K562 (cell line): ENCODE measurements around the gene COL4A2. TPM values are rescaled to one million over a fixed set of nuclear protein-coding genes. Genes with fewer than 3 reads are reported as not detected.

ENCODE experiments used
- ATAC-seq: fragments of 200-7000 bp; cut with Tn5 transposase; 3 replicates; pipeline ENCODE4 v1.9.1; 2020; ENCODE audit warnings: moderate library complexity
- BruUV-seq: library from RNA; stranded (reverse); fragments of 400-500 nt; replicated peaks from 2 replicates; lab custom pipeline; 2021; lab: Mats Ljungman, UMichigan
- CTCF ChIA-PET: fragments of 300-600 bp; formaldehyde crosslinking; extraction: SDS; loops from one replicate; lab custom pipeline; 2021; ENCODE audit warnings: low intra/inter-chr PET ratio; lab: Yijun Ruan, JAX
- POLR2A ChIA-PET: fragments of 300-600, 350-650 bp; sonication (Branson Sonifier 250); formaldehyde crosslinking; extraction: SDS; loops from one replicate; lab custom pipeline; 2021; ENCODE audit warnings: antibody characterized with exemption, inconsistent platforms; lab: Yijun Ruan, JAX
- DNase-seq, 4 experiments: peaks; one replicate each; pipeline versions ENCODE4 v3.0.0 to v3.0.0-alpha.2; 2011 to 2018; ENCODE audit warnings: low spot score in 3 of 4, mixed read lengths in 3 of 4; ENCODE audit errors: extremely low read depth in 1 of 4
- FAIRE-seq: peaks from 2 replicates; lab custom pipeline; 2011; peaks lifted over from hg19 to GRCh38; lab: Jason Lieb, UNC
- H2AFZ ChIP-seq: 2 replicates; pipeline ENCODE4 v1.6.0; 2011; ENCODE audit warnings: low read depth, low read length, control low read depth, inconsistent platforms
- H3K27ac ChIP-seq: fragments of 200-600 bp; 3 replicates; pipeline ENCODE4 v1.8.0; 2011; ENCODE audit warnings: low read depth, mild to moderate bottlenecking, control low read depth, inconsistent platforms, low read length, moderate library complexity, mixed read lengths; ENCODE audit errors: extremely low read depth
- H3K27me3 ChIP-seq, 2 experiments: fragments of 300-600 bp in 1 of 2; 2 replicates in 1 of 2; 3 replicates in 1 of 2; pipeline versions ENCODE4 v1.6.0 to v1.8.0; 2011; ENCODE audit warnings: inconsistent platforms in 2 of 2, low read length in 2 of 2, mild to moderate bottlenecking in 1 of 2, mixed read lengths in 1 of 2, moderate library complexity in 1 of 2; ENCODE audit not compliant: control insufficient read depth in 2 of 2, insufficient read depth in 2 of 2
- H3K36me3 ChIP-seq: fragments of 300-600 bp; 3 replicates; pipeline ENCODE4 v1.8.0; 2011; ENCODE audit warnings: mild to moderate bottlenecking, low read length, inconsistent platforms; ENCODE audit not compliant: control insufficient read depth, insufficient read depth
- H3K4me1 ChIP-seq, 2 experiments: fragments of 200-600 bp in 1 of 2; replicated peaks in 1 of 2; 2 replicates in 1 of 2; 3 replicates in 1 of 2; pipeline versions ENCODE4 v1.5.1 to v1.8.0; 2011; ENCODE audit warnings: inconsistent platforms in 2 of 2, low read length in 2 of 2, mild to moderate bottlenecking in 1 of 2, mixed read lengths in 1 of 2, moderate library complexity in 1 of 2; ENCODE audit not compliant: control insufficient read depth in 2 of 2, insufficient read depth in 2 of 2
- H3K4me2 ChIP-seq: 2 replicates; pipeline ENCODE4 v1.6.1; 2011; ENCODE audit warnings: low read length, control low read depth, inconsistent platforms, mixed read lengths; ENCODE audit not compliant: insufficient read depth
- H3K4me3 ChIP-seq: fragments of 200-600 bp; sonication (generic), shearing (Covaris generic); 2 replicates; pipeline ENCODE4 v1.5.1; 2016; ENCODE audit warnings: control low read depth, inconsistent platforms
- H3K79me2 ChIP-seq: fragments of 200-600 bp; 3 replicates; pipeline ENCODE4 v1.8.0; 2011; ENCODE audit warnings: low read length, inconsistent platforms; ENCODE audit not compliant: control insufficient read depth, insufficient read depth
- H3K9ac ChIP-seq, 2 experiments: 2 replicates each; pipeline versions ENCODE4 v1.6.0 to v1.6.1; 2011; ENCODE audit warnings: low read depth in 2 of 2, low read length in 2 of 2, control low read depth in 1 of 2, inconsistent platforms in 1 of 2, mild to moderate bottlenecking in 1 of 2, mixed read lengths in 1 of 2; ENCODE audit not compliant: insufficient read depth in 1 of 2
- H3K9me1 ChIP-seq: one replicate; pipeline ENCODE4 v1.6.0; 2011; ENCODE audit warnings: inconsistent platforms, mild to moderate bottlenecking, low read length, moderate library complexity; ENCODE audit not compliant: control insufficient read depth, insufficient read depth
- H3K9me3 ChIP-seq: replicated peaks from 2 replicates; pipeline ENCODE4 v1.5.1; 2011; ENCODE audit warnings: low read depth, low read length, inconsistent platforms; ENCODE audit not compliant: control insufficient read depth, insufficient read depth
- H4K20me1 ChIP-seq: replicated peaks from 2 replicates; pipeline ENCODE4 v1.6.1; 2011; ENCODE audit warnings: low read length, inconsistent platforms, mixed read lengths; ENCODE audit not compliant: control insufficient read depth, insufficient read depth
- ILK ChIP-seq: fragments of 450-650 bp; IDR thresholded peaks from 2 replicates; pipeline ENCODE4 v1.6.1; 2016; ENCODE audit warnings: missing genetic modification characterization, low read depth, mild to moderate bottlenecking, missing compliant biosample characterization, moderate library complexity, borderline replicate concordance
- MCM2 ChIP-seq: fragments of 450-650 bp; IDR thresholded peaks from 2 replicates; pipeline ENCODE4 v1.6.1; 2017; ENCODE audit warnings: low read depth, mild to moderate bottlenecking
- MTA3 ChIP-seq: fragments of 450-650 bp; formaldehyde crosslinking; IDR thresholded peaks from 2 replicates; pipeline ENCODE4 v1.6.1; 2017; ENCODE audit warnings: mild to moderate bottlenecking, borderline replicate concordance
- NR2F6 ChIP-seq: fragments of 450-650 bp; formaldehyde crosslinking; IDR thresholded peaks from 2 replicates; pipeline ENCODE4 v1.4.0; 2020; ENCODE audit warnings: mild to moderate bottlenecking
- POLR2AphosphoS2 ChIP-seq: IDR thresholded peaks from 2 replicates; pipeline ENCODE4 v1.6.1; 2012; ENCODE audit warnings: low read length, improper control_type of control experiment
- SMAD2 ChIP-seq: fragments of 150-350 bp; IDR thresholded peaks from 2 replicates; pipeline ENCODE4 v1.6.1; 2014; ENCODE audit warnings: low read depth, mild to moderate bottlenecking, low read length
- TRIM28 ChIP-seq: fragments of 450-650 bp; IDR thresholded peaks from 2 replicates; pipeline ENCODE4 v1.6.1; 2017
- ZNF655 ChIP-seq: fragments of 250-450 bp; sonication (Bioruptor Pico); IDR thresholded peaks from 2 replicates; pipeline ENCODE4 v1.5.0; 2021
- WGBS: fragments of 100-300 bp; shearing (Covaris generic); methylation state at CpG from one replicate; pipeline ENCODE4 v1.1.6; 2016; ENCODE audit warnings: low coverage, mixed read lengths; ENCODE audit not compliant: insufficient coverage; ENCODE audit errors: missing lambda C conversion rate; 5-methylcytosine and 5-hydroxymethylcytosine counted together
- in situ Hi-C: fragments of 300-500 bp; cut with MboI; formaldehyde crosslinking; loops from 4 replicates; pipeline ENCODE4 v1.15.0; 2018; ENCODE audit warnings: inconsistent platforms, mixed read lengths
- intact Hi-C: fragments of 100-400 bp; cut with micrococcal nuclease; formaldehyde crosslinking; loops from 2 replicates; pipeline ENCODE4 v1.14.2; 2022
- polyA plus RNA-seq, 8 experiments: library from polyadenylated mRNA; depleted of rRNA in 4 of 8; stranded (reverse) in 5 of 8; unstranded in 3 of 8; fragments of >200 nt; fragmentation: Nextera tagmentation in 2 of 8; fragmentation: Illumina TruSeq in 1 of 8; extraction: Ambion mirVana in 2 of 8; extraction: Trizol in 1 of 8; gene quantifications; 2 replicates each; pipeline versions ENCODE4 v1.2.1 to v1.2.3, GENCODE V29; 2011 to 2014; ENCODE audit warnings: inconsistent platforms in 1 of 8, missing spikeins in 1 of 8
- total RNA-seq, 7 experiments: library from RNA; depleted of rRNA in 6 of 7; stranded (reverse); fragments of >200 nt in 6 of 7; fragmentation: Illumina TruSeq in 2 of 7; extraction: Trizol in 2 of 7; gene quantifications; 2 replicates each; pipeline versions ENCODE4 v1.2.1 to v1.2.3, GENCODE V29; 2011 to 2021; ENCODE audit warnings: low replicate concordance in 1 of 7
- TF ChIP-seq, protein P1 (sequence below), 3 experiments: IDR thresholded peaks in 2 of 3; conservative IDR thresholded peaks in 1 of 3; 2 replicates each; pipeline ENCODE4 v1.5.1; 2011 to 2012; ENCODE audit warnings: low read length in 3 of 3, mild to moderate bottlenecking in 3 of 3, control low read depth in 2 of 3, improper control_type of control experiment in 1 of 3, inconsistent platforms in 1 of 3, low read depth in 1 of 3, mixed read lengths in 1 of 3, moderate library complexity in 1 of 3; ENCODE audit not compliant: insufficient read depth in 2 of 3
- TF ChIP-seq, protein P2 (sequence below): fragments of 250-450 bp; sonication (Bioruptor Pico); IDR thresholded peaks from 2 replicates; pipeline ENCODE4 v1.4.0; 2020
- TF ChIP-seq, protein P3 (sequence below): fragments of 450-650 bp; IDR thresholded peaks from 2 replicates; pipeline ENCODE4 v1.6.1; 2018; ENCODE audit warnings: mild to moderate bottlenecking, low read depth; ENCODE audit not compliant: partially characterized antibody
- TF ChIP-seq, protein P4 (sequence below): fragments of 250-450 bp; sonication (Bioruptor Pico); IDR thresholded peaks from 2 replicates; pipeline ENCODE4 v1.8.0; 2022; ENCODE audit warnings: moderate library complexity, mild to moderate bottlenecking, inconsistent platforms
- TF ChIP-seq, protein P5 (sequence below): fragments of 450-650 bp; IDR thresholded peaks from one replicate; pipeline ENCODE4 v1.6.1; 2018; ENCODE audit warnings: mild to moderate bottlenecking, moderate library complexity; ENCODE audit not compliant: partially characterized antibody

The COL4A2 gene
- total and polyA plus RNA-seq, 9 of the 15 experiments (the other 6 are each of a cell fraction or from before 2014, with no cell fraction given): 0.13 to 15.2 (median 8.1) TPM

DNA sequence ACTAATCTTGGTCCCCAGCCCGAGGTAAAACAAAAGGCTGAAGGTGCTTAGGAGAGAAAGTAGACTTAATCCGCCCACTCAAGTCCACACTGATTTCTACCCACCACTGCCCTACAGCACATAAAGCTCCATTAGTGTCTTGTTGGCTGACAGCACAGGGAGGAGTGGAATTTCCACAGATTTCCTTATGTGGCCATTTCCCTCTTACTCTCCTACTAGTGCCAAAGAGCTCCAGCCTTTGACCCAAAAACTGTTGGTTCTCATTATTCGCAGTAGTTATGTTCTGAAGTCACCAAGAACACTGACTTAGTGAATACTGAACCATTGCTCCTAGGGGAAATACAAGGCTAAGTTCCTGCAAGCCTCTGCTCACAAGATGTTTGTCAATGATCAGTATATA lies 193.3 kb downstream of the COL4A2 start (continued):
- TF ChIP-seq, protein P1, sequence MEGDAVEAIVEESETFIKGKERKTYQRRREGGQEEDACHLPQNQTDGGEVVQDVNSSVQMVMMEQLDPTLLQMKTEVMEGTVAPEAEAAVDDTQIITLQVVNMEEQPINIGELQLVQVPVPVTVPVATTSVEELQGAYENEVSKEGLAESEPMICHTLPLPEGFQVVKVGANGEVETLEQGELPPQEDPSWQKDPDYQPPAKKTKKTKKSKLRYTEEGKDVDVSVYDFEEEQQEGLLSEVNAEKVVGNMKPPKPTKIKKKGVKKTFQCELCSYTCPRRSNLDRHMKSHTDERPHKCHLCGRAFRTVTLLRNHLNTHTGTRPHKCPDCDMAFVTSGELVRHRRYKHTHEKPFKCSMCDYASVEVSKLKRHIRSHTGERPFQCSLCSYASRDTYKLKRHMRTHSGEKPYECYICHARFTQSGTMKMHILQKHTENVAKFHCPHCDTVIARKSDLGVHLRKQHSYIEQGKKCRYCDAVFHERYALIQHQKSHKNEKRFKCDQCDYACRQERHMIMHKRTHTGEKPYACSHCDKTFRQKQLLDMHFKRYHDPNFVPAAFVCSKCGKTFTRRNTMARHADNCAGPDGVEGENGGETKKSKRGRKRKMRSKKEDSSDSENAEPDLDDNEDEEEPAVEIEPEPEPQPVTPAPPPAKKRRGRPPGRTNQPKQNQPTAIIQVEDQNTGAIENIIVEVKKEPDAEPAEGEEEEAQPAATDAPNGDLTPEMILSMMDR (IDR thresholded peaks at IDR 0.05 in 2 of 3, conservative IDR thresholded peaks at IDR 0.05 in 1 of 3; ENCODE audit: insufficient read depth in 2 of 3, low read depth in 1 of 3, low read length in 3 of 3): no peak

DNA sequence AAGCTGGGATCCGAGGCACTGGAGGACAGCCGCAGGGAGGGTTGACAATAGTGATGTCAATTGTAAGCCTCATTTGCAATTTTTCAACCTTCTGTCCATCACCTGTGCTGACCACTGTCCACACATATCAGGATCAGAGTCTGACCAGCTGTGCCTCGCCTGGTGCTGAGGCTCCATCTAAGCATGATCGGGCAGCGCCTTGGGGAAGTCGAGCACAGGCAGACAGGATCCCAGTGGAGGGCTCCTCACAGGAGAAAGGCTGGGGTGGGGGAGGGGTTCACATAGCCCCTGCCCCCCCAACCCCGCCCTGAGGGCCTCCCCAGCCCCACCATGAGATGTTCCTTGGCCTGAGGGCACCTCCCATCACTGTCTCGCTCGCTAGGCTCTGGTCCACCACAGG lies 194.1 kb downstream of the COL4A2 start:
- no peak overlapping the region for H3K4me3 ChIP-seq
- ATAC-seq: no peak
- in situ Hi-C loops: no loop called here
- ChIA-PET POLR2A (interaction anchor here (0.7 kb wide), 1 partner anchor 17 kb away, joined by 3 read pairs; no protein-coding TSS in a partner anchor), CTCF (no interaction called here)
- H3K27ac ChIP-seq: no peak overlapping the region
- no peaks in the 10 kb centered on the region for H3K27me3 ChIP-seq
- DNase-seq: no peak
- H2AFZ ChIP-seq: no peak overlapping the region
- no peak for FAIRE-seq
- no peak overlapping the region for H3K4me2 ChIP-seq
- no peaks in the 10 kb centered on the region; the same call in 2 of the 3 replicates for H3K79me2 ChIP-seq
- no TSS peak for BruUV-seq
- no peaks in the 10 kb centered on the region for H4K20me1 ChIP-seq
- intact Hi-C loops: no loop called here
- peaks cover 23 to 34% of the 10 kb centered on the region in 2 experiments for H3K4me1 ChIP-seq
- 82% methylated on average over 5 of the region's 9 CpGs for WGBS
- 0 out of 2 replicates have a peak, but pooled peaks cover 1% of the 10 kb centered on the region for H3K9me3 ChIP-seq
- H3K9me1 ChIP-seq: no peaks in the 10 kb centered on the region
- no peaks in the 10 kb centered on the region for H3K36me3 ChIP-seq
- H3K9ac ChIP-seq: no peak overlapping the region
- TF ChIP-seq, protein P2, sequence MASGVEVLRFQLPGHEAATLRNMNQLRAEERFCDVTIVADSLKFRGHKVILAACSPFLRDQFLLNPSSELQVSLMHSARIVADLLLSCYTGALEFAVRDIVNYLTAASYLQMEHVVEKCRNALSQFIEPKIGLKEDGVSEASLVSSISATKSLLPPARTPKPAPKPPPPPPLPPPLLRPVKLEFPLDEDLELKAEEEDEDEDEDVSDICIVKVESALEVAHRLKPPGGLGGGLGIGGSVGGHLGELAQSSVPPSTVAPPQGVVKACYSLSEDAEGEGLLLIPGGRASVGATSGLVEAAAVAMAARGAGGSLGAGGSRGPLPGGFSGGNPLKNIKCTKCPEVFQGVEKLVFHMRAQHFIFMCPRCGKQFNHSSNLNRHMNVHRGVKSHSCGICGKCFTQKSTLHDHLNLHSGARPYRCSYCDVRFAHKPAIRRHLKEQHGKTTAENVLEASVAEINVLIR: no peak
- TF ChIP-seq ZNF655 (CRISPR knock-in tag) (no peak), POLR2AphosphoS2 (no peak), TRIM28 (no peak), NR2F6 (CRISPR knock-in tag) (no peak), ILK (no peak), MCM2 (no peak), MTA3 (no peak), SMAD2 (no peak)
- TF ChIP-seq, protein P3, sequence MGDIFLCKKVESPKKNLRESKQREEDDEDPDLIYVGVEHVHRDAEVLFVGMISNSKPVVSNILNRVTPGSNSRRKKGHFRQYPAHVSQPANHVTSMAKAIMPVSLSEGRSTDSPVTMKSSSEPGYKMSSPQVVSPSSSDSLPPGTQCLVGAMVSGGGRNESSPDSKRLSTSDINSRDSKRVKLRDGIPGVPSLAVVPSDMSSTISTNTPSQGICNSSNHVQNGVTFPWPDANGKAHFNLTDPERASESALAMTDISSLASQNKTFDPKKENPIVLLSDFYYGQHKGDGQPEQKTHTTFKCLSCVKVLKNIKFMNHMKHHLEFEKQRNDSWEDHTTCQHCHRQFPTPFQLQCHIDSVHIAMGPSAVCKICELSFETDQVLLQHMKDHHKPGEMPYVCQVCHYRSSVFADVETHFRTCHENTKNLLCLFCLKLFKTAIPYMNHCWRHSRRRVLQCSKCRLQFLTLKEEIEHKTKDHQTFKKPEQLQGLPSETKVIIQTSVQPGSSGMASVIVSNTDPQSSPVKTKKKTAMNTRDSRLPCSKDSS: no peak
- TF ChIP-seq, protein P4, sequence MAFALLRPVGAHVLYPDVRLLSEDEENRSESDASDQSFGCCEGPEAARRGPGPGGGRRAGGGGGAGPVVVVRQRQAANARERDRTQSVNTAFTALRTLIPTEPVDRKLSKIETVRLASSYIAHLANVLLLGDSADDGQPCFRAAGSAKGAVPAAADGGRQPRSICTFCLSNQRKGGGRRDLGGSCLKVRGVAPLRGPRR (CRISPR knock-in tag): no peak
- TF ChIP-seq, protein P5, sequence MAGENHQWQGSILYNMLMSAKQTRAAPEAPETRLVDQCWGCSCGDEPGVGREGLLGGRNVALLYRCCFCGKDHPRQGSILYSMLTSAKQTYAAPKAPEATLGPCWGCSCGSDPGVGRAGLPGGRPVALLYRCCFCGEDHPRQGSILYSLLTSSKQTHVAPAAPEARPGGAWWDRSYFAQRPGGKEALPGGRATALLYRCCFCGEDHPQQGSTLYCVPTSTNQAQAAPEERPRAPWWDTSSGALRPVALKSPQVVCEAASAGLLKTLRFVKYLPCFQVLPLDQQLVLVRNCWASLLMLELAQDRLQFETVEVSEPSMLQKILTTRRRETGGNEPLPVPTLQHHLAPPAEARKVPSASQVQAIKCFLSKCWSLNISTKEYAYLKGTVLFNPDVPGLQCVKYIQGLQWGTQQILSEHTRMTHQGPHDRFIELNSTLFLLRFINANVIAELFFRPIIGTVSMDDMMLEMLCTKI: no peak
